GM12873 (cell line): ENCODE results near the gene PROK2.

Source experiments
- TF ChIP-seq, protein P1 (sequence below): IDR thresholded peaks from 2 replicates; pipeline ENCODE4 v1.5.1; 2012; ENCODE audit warnings: low read depth, mild to moderate bottlenecking, moderate library complexity, low read length, control low read depth; ENCODE audit not compliant: insufficient read depth; ENCODE audit errors: missing control alignments

PROK2 gene

DNA sequence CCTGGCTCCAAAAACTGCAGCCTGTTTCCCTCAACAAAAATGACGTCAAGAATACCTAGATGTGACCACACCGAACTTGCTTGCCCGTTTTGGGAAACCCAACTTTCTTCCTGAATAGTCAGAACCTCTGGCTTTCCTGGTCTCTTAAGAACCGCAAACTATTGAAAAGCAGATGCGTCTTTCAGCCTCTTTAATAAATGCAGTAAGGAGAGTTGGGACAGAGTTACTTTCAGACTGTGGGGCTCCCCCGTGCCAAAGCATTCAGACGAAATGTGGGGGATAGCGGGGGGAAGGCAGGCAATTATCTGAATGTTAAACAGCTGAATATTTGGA lies 1.2 kb upstream of the PROK2 start:
- TF ChIP-seq, protein P1, sequence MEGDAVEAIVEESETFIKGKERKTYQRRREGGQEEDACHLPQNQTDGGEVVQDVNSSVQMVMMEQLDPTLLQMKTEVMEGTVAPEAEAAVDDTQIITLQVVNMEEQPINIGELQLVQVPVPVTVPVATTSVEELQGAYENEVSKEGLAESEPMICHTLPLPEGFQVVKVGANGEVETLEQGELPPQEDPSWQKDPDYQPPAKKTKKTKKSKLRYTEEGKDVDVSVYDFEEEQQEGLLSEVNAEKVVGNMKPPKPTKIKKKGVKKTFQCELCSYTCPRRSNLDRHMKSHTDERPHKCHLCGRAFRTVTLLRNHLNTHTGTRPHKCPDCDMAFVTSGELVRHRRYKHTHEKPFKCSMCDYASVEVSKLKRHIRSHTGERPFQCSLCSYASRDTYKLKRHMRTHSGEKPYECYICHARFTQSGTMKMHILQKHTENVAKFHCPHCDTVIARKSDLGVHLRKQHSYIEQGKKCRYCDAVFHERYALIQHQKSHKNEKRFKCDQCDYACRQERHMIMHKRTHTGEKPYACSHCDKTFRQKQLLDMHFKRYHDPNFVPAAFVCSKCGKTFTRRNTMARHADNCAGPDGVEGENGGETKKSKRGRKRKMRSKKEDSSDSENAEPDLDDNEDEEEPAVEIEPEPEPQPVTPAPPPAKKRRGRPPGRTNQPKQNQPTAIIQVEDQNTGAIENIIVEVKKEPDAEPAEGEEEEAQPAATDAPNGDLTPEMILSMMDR = no peak

DNA sequence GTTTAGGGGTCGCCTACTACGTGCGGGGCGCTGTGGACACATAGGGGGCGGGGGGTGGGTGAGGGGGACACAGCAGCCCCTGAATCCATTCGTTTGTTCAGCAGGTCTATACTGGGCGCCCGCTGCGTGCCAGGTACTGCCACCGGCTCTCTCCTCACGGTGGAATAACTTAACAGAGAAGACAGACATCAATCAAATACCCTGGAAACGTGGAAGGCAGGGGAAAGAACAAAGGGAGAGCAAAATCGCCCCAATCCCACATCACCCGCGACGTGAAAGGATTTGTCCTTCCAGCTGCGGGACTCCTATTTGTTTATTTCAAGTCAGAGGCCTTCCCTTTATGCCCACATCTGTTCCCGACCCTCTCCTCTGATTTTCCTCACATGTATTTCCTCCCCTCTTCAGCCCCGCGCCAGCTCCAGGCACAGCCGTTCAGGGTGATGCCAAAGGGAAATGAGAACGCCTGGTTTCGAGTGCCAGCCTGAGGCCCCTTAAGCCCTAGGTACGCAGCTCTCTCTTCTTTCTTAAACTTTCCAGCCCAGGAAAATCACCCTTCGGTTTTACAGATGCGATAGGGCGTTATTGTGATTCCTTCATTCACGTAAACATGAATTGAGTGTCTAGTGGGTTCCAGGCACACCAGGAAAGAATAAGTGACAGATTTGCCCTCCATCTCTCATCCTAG lies 726 bp upstream of the PROK2 start:
- TF ChIP-seq, protein P1 = no peak

DNA sequence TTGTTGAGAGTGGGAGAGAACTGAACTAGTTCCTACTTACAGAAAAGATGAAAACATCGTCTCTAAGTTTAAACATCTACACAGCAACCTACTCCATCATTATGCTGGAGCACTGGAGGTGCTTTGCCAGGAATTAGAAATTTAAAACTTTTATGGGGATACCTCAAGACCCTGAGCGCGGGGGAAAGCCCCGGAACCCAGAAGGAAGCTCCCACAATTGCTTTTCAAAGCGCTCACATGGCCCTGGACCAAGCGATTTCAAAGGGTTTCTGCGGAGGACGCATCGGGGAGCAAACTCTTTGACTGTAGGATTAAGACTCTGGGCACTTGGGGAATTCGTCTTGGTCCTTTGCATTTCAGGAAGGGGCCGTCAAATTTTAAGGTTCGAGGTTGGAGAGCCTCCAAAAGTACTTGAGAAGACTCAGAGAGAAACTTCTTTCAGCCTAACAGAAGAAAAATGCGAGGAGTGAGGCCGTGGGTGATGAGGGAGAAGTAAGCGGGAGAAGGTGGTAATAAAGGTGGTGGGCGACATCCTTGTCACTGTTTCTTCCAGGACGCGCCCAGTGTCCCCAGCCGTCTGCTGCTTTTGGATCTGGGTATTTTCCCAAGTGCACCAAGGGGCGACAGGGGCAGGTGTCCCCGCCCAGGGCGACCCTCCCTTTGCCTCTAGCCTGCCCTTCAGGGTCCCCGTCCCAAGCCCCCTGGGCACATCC lies 591 bp downstream of the PROK2 start:
- TF ChIP-seq, protein P1 = no peak

DNA sequence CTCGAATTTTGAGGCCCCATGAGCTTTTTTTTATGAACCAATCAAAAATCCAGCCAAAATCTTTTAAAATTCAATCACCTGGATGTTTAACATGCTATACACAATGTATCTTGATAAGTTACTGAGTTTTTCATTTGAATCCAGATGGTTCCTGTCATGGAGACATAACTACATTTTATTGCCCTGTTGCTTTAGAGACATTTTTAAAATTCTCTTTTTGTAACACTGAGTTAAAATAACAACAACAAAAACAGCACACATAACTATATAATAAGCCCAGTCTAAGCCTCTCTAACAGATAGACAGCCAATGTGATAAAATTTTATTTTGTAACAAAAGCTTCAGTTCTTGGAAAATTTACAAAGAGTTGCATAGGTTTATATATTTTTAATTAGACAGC lies 1.8 kb downstream of the PROK2 start:
- TF ChIP-seq, protein P1 = no peak

DNA sequence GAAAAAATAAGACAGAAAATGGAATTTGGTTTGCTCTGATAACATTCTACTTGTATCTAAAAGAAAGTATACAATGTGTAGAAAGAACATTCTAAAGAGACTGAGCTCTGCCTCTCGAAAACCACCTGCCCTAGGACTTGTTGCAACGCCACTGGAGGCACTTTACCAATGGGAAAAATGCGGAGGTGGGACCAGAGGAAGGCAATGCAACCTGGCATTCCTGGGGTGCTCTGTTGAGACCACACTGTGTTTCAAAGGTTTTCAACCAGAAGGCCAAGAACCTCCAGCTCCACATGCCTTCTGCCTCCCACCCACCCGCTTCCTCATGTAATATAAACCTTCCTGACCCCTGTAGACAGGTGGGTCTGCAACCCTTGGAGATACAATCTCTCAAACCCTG lies 4.5 kb downstream of the PROK2 start:
- TF ChIP-seq, protein P1 = no peak

DNA sequence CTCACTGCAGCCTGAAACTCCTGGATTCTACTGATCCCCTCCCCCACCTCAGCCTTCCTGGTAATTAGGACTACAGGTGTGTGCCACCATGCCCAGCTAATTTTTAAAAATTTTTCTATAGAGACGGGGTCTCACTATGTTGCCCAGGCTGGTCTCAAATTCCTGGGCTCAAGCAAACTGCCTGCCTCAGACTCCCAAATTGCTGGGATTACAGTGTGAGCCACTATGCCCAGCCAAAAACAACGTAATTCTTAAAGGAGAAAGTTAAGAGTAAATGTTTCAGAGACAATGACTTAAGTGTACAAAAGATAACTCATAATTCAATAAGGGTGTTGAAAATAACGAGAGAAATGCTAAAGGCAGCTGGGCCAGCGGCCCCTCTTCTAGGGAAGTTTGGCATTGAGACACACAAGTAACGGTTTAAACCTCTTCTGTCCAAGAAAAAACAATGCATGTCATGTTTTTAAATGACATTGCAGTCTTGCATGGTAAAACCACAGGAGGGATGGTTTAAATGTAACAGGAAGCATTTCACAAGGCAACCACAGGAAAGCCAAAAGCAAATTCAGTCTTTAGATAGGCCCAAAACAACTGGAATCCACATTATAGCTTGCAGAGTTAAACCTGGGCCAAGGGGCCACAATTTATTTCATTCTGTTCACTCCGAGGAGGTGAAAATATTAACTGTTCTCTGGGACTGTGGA lies 5.1 kb downstream of the PROK2 start:
- TF ChIP-seq, protein P1 = no peak

DNA sequence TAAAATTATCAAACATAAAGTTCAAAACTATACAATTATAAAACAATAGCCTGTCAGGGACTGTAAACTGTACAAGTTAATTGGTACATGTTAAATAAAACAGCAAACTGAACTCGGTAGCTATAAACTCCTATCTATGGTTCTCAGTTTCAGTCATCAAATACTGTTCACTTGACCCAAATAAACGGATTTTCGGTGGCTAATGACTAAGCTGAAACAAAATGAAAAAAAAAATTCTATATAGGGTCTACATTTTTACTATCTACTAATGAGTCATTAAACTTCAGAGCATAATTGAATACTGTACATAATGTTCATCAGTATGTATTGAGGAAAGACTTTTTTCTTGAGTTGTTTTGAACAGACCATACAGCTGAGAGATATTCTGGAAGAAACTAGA lies 6.6 kb downstream of the PROK2 start:
- TF ChIP-seq, protein P1 = no peak
